Amygdala (tissue), 56 donors: Measurements from ENCODE around the gene SHISAL1.

Experiments
- DNase-seq, 56 donors: peaks; one replicate each; lab custom pipeline; 2025; lab: John Stamatoyannopoulos, UW

Gene SHISAL1

GRCh38 chr22:44200451-44200850 is 112.3 kb downstream of the SHISAL1 start:
- DNase-seq: no peak

GRCh38 chr22:44199866-44200265 is 112.9 kb downstream of the SHISAL1 start:
- no peak for DNase-seq

- DNase-seq: no peak
These were observed 113.6 kb downstream of the SHISAL1 start for GRCh38 chr22:44199164-44199563.

DNA sequence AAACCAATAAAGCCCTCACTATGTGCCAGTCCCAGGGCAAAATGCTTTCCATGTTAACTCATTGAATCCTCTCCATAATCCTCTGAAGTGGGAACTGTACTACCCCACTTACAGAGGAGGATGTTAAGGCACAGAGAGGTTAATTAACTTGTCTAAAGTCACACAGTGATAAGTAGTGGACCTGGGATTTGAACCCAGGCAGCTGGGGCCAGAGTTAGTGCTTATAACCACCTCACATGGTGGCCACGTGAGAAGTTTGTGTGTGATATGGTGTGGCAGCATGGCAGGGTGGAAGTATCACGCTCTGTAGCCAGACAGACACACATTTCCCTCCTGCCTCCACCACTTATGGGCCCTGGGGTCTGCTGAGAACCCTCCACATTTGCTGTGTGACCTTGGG is 115.5 kb downstream of the SHISAL1 start:
- DNase-seq: no peak

- peak in 9 of 56 donors; percentile 13 to 33 (median 23) for DNase-seq
These were observed 116.0 kb downstream of the SHISAL1 start for GRCh38 chr22:44196731-44197131.

GRCh38 chr22:44196241-44196640 is 116.5 kb downstream of the SHISAL1 start:
- DNase-seq: no peak

DNA sequence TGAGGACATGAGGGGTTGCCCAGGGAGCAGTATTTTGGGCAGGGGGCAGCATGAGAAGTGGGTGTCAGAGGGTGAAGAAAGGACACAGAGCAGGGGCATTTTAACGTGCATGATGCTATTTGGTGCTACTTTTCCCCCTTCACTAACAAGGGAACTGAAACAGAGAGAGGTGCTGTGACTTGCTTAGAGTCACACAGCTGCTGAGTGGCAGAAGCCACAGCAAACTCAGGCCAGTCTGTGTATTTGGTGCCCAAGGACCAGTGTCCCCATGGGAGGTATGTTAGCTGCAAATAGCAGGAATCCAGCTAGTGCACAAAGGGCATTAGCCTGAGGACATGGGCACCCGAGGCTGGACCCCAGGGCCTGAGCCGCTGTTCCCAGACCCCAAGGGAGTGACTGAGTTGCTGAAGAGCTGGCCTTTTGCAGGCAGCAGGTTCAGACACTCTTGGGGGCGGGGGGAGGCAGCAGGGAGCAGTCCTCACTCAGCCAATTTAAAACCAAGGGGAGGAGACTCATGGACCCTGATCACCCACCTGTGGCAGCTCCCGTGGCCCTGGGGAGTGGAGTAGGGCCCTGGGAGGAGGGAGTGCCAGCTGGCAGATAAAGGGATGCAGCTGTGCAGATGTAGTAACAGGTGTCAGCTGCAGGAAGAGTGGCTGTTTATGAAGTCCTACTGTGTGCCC is 117.4 kb downstream of the SHISAL1 start:
- no peak for DNase-seq

GRCh38 chr22:44194569-44194968 is 118.2 kb downstream of the SHISAL1 start:
- DNase-seq: no peak
